ENCODE data around the gene DMRTC2.

DMRTC2 gene

GRCh38 chr19:41849067-41849466, 4.2 kb downstream of the DMRTC2 start:
- Histone ChIP-seq H3K9ac (ENCODE audit: low read length) (no peak overlapping the region), H4K91ac (ENCODE audit: low read length) (no peak overlapping the region), H2BK5ac (ENCODE audit: low read depth, low read length, poor library complexity, severe bottlenecking) (no peak overlapping the region), H3K36me3 (ENCODE audit: control insufficient read depth in 1 of 2, insufficient read depth in 2 of 2, low read depth in 1 of 2, low read length in 2 of 2) (no peaks in the 10 kb centered on the region), H3K14ac (ENCODE audit: low read length in 2 of 2) (no peak overlapping the region), H3K4me3 (ENCODE audit: insufficient read depth in 1 of 2, low read depth in 1 of 2, low read length in 2 of 2) (no peak overlapping the region), H3K27me3 (ENCODE audit: control insufficient read depth in 1 of 2, insufficient read depth in 1 of 2, low read length in 2 of 2) (peaks cover 50 to 64% of the 10 kb centered on the region in 2 experiments), H2BK120ac (ENCODE audit: low read depth, low read length) (no peak overlapping the region), H3K18ac (ENCODE audit: low read depth in 1 of 2, low read length in 2 of 2) (no peak overlapping the region), H3K4me2 (ENCODE audit: low read length, poor library complexity, severe bottlenecking) (no peak overlapping the region), H3K9me3 (ENCODE audit: control insufficient read depth, low read length) (no peaks in the 10 kb centered on the region), H3K4me1 (ENCODE audit: control insufficient read depth, insufficient read depth, low read depth, low read length) (no peaks in the 10 kb centered on the region), H3K27ac (ENCODE audit: low read length, poor library complexity, severe bottlenecking) (no peak overlapping the region), H3K4ac (ENCODE audit: low read depth in 1 of 2, low read length in 2 of 2) (no peak overlapping the region), H4K8ac (ENCODE audit: low read length) (no peak overlapping the region), H3K79me1 (replicated peaks; ENCODE audit: low read length, poor library complexity, severe bottlenecking) (no peaks in the 10 kb centered on the region), H2BK12ac (ENCODE audit: low read length in 2 of 2) (no peak overlapping the region), H2BK15ac (ENCODE audit: low read depth, poor library complexity, severe bottlenecking) (no peak overlapping the region), H2AK5ac (ENCODE audit: low read length, severe bottlenecking) (no peak overlapping the region), H2AFZ (ENCODE audit: low read depth, low read length) (no peak overlapping the region), H3K23ac (ENCODE audit: low read length in 2 of 2) (no peak overlapping the region)
- 56% methylated on average over 2 of the region's 2 CpGs for WGBS
- no peak for DNase-seq

- H3K79me1 ChIP-seq (replicated peaks; ENCODE audit: low read length, poor library complexity, severe bottlenecking), result no peaks in the 10 kb centered on the region
- 53% methylated on average over 5 of the region's 5 CpGs for WGBS
- DNase-seq, result no peak
- no peaks in the 10 kb centered on the region for H3K36me3 ChIP-seq (ENCODE audit: control insufficient read depth in 1 of 2, insufficient read depth in 2 of 2, low read depth in 1 of 2, low read length in 2 of 2)
- H3K4me3 ChIP-seq (ENCODE audit: insufficient read depth in 1 of 2, low read depth in 1 of 2, low read length in 2 of 2), result no peak overlapping the region
- H2BK12ac ChIP-seq (ENCODE audit: low read length in 2 of 2), result no peak overlapping the region
- H3K23ac ChIP-seq (ENCODE audit: low read length in 2 of 2), result no peak overlapping the region
- no peak overlapping the region for H4K91ac ChIP-seq (ENCODE audit: low read length)
- no peak overlapping the region for H2BK5ac ChIP-seq (ENCODE audit: low read depth, low read length, poor library complexity, severe bottlenecking)
- H3K9ac ChIP-seq (ENCODE audit: low read length), result no peak overlapping the region
- H2AK5ac ChIP-seq (ENCODE audit: low read length, severe bottlenecking), result no peak overlapping the region
- H3K4me1 ChIP-seq (ENCODE audit: control insufficient read depth, insufficient read depth, low read depth, low read length), result no peaks in the 10 kb centered on the region
- H2BK120ac ChIP-seq (ENCODE audit: low read depth, low read length), result no peak overlapping the region
- no peak overlapping the region for H2BK15ac ChIP-seq (ENCODE audit: low read depth, poor library complexity, severe bottlenecking)
- H3K27me3 ChIP-seq (ENCODE audit: control insufficient read depth in 1 of 2, insufficient read depth in 1 of 2, low read length in 2 of 2), result peaks cover 62 to 73% of the 10 kb centered on the region in 2 experiments
- H3K14ac ChIP-seq (ENCODE audit: low read length in 2 of 2), result no peak overlapping the region
- H3K4me2 ChIP-seq (ENCODE audit: low read length, poor library complexity, severe bottlenecking), result no peak overlapping the region
- no peak overlapping the region for H3K4ac ChIP-seq (ENCODE audit: low read depth in 1 of 2, low read length in 2 of 2)
- no peak overlapping the region for H3K18ac ChIP-seq (ENCODE audit: low read depth in 1 of 2, low read length in 2 of 2)
- H3K27ac ChIP-seq (ENCODE audit: low read length, poor library complexity, severe bottlenecking), result no peak overlapping the region
- H2AFZ ChIP-seq (ENCODE audit: low read depth, low read length), result no peak overlapping the region
- H4K8ac ChIP-seq (ENCODE audit: low read length), result no peak overlapping the region
- H3K9me3 ChIP-seq (ENCODE audit: control insufficient read depth, low read length), result no peaks in the 10 kb centered on the region
These were observed 5.5 kb downstream of the DMRTC2 start for GRCh38 chr19:41850381-41850780.

GRCh38 chr19:41851456-41851855, 6.6 kb downstream of the DMRTC2 start:
- Histone ChIP-seq H3K23ac (ENCODE audit: low read length in 2 of 2) (no peak overlapping the region), H2BK15ac (ENCODE audit: low read depth, poor library complexity, severe bottlenecking) (no peak overlapping the region), H2BK12ac (ENCODE audit: low read length in 2 of 2) (no peak overlapping the region), H4K91ac (ENCODE audit: low read length) (no peak overlapping the region), H3K27me3 (ENCODE audit: control insufficient read depth in 1 of 2, insufficient read depth in 1 of 2, low read length in 2 of 2) (peaks cover 62 to 73% of the 10 kb centered on the region in 2 experiments), H3K36me3 (ENCODE audit: control insufficient read depth in 1 of 2, insufficient read depth in 2 of 2, low read depth in 1 of 2, low read length in 2 of 2) (no peaks in the 10 kb centered on the region), H3K4me3 (ENCODE audit: insufficient read depth in 1 of 2, low read depth in 1 of 2, low read length in 2 of 2) (no peak overlapping the region), H2BK5ac (ENCODE audit: low read depth, low read length, poor library complexity, severe bottlenecking) (no peak overlapping the region), H2AFZ (ENCODE audit: low read depth, low read length) (no peak overlapping the region), H4K8ac (ENCODE audit: low read length) (no peak overlapping the region), H3K14ac (ENCODE audit: low read length in 2 of 2) (no peak overlapping the region), H3K79me1 (replicated peaks; ENCODE audit: low read length, poor library complexity, severe bottlenecking) (no peaks in the 10 kb centered on the region), H3K9me3 (ENCODE audit: control insufficient read depth, low read length) (no peaks in the 10 kb centered on the region), H2BK120ac (ENCODE audit: low read depth, low read length) (no peak overlapping the region), H3K18ac (ENCODE audit: low read depth in 1 of 2, low read length in 2 of 2) (no peak overlapping the region), H3K4me2 (ENCODE audit: low read length, poor library complexity, severe bottlenecking) (no peak overlapping the region), H3K4ac (ENCODE audit: low read depth in 1 of 2, low read length in 2 of 2) (no peak overlapping the region), H2AK5ac (ENCODE audit: low read length, severe bottlenecking) (no peak overlapping the region), H3K27ac (ENCODE audit: low read length, poor library complexity, severe bottlenecking) (no peak overlapping the region), H3K9ac (ENCODE audit: low read length) (no peak overlapping the region), H3K4me1 (ENCODE audit: control insufficient read depth, insufficient read depth, low read depth, low read length) (no peaks in the 10 kb centered on the region)
- 44% methylated on average over 4 of the region's 4 CpGs for WGBS
- DNase-seq, result no peak

- Histone ChIP-seq H2BK5ac (ENCODE audit: low read depth, low read length, poor library complexity, severe bottlenecking) (no peak overlapping the region), H3K23ac (ENCODE audit: low read length in 2 of 2) (no peak overlapping the region), H4K8ac (ENCODE audit: low read length) (no peak overlapping the region), H3K4me1 (ENCODE audit: control insufficient read depth, insufficient read depth, low read depth, low read length) (no peaks in the 10 kb centered on the region), H2AFZ (ENCODE audit: low read depth, low read length) (no peak overlapping the region), H3K18ac (ENCODE audit: low read depth in 1 of 2, low read length in 2 of 2) (no peak overlapping the region), H3K4me3 (ENCODE audit: insufficient read depth in 1 of 2, low read depth in 1 of 2, low read length in 2 of 2) (no peak overlapping the region), H3K9ac (ENCODE audit: low read length) (no peak overlapping the region), H3K27me3 (ENCODE audit: control insufficient read depth in 1 of 2, insufficient read depth in 1 of 2, low read length in 2 of 2) (peaks cover 58 to 66% of the 10 kb centered on the region in 2 experiments), H3K4me2 (ENCODE audit: low read length, poor library complexity, severe bottlenecking) (no peak overlapping the region), H3K27ac (ENCODE audit: low read length, poor library complexity, severe bottlenecking) (no peak overlapping the region), H2BK15ac (ENCODE audit: low read depth, poor library complexity, severe bottlenecking) (no peak overlapping the region), H2AK5ac (ENCODE audit: low read length, severe bottlenecking) (no peak overlapping the region), H2BK120ac (ENCODE audit: low read depth, low read length) (no peak overlapping the region), H4K91ac (ENCODE audit: low read length) (no peak overlapping the region), H3K79me1 (replicated peaks; ENCODE audit: low read length, poor library complexity, severe bottlenecking) (no peaks in the 10 kb centered on the region), H3K36me3 (ENCODE audit: control insufficient read depth in 1 of 2, insufficient read depth in 2 of 2, low read depth in 1 of 2, low read length in 2 of 2) (no peaks in the 10 kb centered on the region), H3K9me3 (ENCODE audit: control insufficient read depth, low read length) (no peaks in the 10 kb centered on the region), H3K4ac (ENCODE audit: low read depth in 1 of 2, low read length in 2 of 2) (no peak overlapping the region), H2BK12ac (ENCODE audit: low read length in 2 of 2) (no peak overlapping the region), H3K14ac (ENCODE audit: low read length in 2 of 2) (no peak overlapping the region)
- WGBS, result 83% methylated on average over 2 of the region's 2 CpGs
- DNase-seq, result no peak
These were observed 8.5 kb downstream of the DMRTC2 start for GRCh38 chr19:41853344-41853743.
